Activated CD8-positive, alpha-beta memory T cell treated with anti-CD3 and anti-CD28 coated beads for 4 hours (primary cell): ENCODE data around the gene PTTG1IP.
"Not testable (repeated sequence)": the region's sequence is repeated elsewhere in the genome, so short reads cannot be mapped to it uniquely, and the experiment has no call there.

Experiments used
- DNase-seq, 2 donors: peaks; one replicate each; pipeline ENCODE4 v3.0.0-alpha.2; 2020; ENCODE audit warnings: low read depth in 2 of 2

The PTTG1IP gene

GRCh38 chr21:44881198-44881872 lies 7.8 kb upstream of the PTTG1IP start:
- DNase-seq = no peak

GRCh38 chr21:44880405-44881197 lies 7.1 kb upstream of the PTTG1IP start:
- DNase-seq = no peak

GRCh38 chr21:44879238-44879637 lies 5.7 kb upstream of the PTTG1IP start:
- DNase-seq = not testable (repeated sequence)

GRCh38 chr21:44878053-44878982 lies 4.8 kb upstream of the PTTG1IP start:
- DNase-seq = no peak

- DNase-seq = no peak
Measured at GRCh38 chr21:44876849-44877575, 3.5 kb upstream of the PTTG1IP start.

- DNase-seq = no peak
Measured at GRCh38 chr21:44875316-44875700, 1.8 kb upstream of the PTTG1IP start.

- no peak for DNase-seq
Measured at GRCh38 chr21:44874497-44875315, 1.2 kb upstream of the PTTG1IP start.

GRCh38 chr21:44874240-44874496 lies 678 bp upstream of the PTTG1IP start:
- no peak for DNase-seq

GRCh38 chr21:44872649-44873355 lies 688 bp downstream of the PTTG1IP start:
- DNase-seq = no peak

- DNase-seq = no peak
Measured at GRCh38 chr21:44872323-44872648, 1.2 kb downstream of the PTTG1IP start.

- DNase-seq = no peak
Measured at GRCh38 chr21:44871576-44872269, 1.8 kb downstream of the PTTG1IP start.

- DNase-seq = no peak
Measured at GRCh38 chr21:44870748-44871495, 2.6 kb downstream of the PTTG1IP start.

GRCh38 chr21:44869781-44870747 lies 3.4 kb downstream of the PTTG1IP start:
- no peak for DNase-seq

GRCh38 chr21:44868707-44869106 lies 4.8 kb downstream of the PTTG1IP start:
- no peak for DNase-seq

GRCh38 chr21:44867999-44868700 lies 5.3 kb downstream of the PTTG1IP start:
- DNase-seq = no peak

GRCh38 chr21:44867464-44867863 lies 6.0 kb downstream of the PTTG1IP start:
- DNase-seq = no peak

- DNase-seq = no peak
Measured at GRCh38 chr21:44866780-44867179, 6.7 kb downstream of the PTTG1IP start.
